ENCODE data around the gene GPN2. TPM values are rescaled to one million over a fixed set of nuclear protein-coding genes. Genes with fewer than 3 reads are reported as not detected.

GPN2 gene
- total RNA-seq, 1 donor from 2014 or later = 14.6 TPM

DNA sequence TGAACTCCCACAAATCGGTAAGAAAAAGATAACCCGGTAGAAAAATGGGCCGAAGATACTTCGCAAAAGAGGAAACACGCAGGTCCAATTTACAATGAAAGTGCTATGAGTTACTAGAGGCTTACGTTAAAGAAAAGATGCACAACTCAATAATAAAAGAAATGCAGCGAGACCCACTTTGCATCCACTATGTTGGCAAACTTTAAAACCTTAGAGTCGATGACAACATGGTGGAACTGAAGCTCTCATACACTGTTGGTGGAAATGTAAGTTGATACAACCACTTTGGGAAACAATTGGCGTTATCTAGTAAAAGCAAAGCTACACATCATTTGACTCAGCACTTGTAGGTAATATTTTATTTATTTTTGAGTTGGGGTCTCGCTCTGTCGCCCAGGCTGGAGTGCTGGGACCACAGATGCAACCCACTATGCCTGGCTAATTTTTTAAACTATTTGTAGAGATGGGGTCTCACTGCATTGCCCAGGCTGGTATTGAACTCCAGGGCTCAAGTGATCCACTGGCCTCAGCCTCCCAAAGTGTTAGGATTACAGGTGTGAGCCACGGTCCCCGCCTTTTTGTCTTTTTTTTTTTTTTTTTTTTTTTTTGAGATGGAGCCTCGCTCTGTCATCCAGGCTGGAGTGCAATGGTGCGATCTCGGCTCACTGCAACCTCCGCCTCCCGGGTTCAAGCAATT is 10.9 kb upstream of the GPN2 start:
- DNase-seq (ENCODE audit: low read depth) = no peak
- TF ChIP-seq, protein P1, sequence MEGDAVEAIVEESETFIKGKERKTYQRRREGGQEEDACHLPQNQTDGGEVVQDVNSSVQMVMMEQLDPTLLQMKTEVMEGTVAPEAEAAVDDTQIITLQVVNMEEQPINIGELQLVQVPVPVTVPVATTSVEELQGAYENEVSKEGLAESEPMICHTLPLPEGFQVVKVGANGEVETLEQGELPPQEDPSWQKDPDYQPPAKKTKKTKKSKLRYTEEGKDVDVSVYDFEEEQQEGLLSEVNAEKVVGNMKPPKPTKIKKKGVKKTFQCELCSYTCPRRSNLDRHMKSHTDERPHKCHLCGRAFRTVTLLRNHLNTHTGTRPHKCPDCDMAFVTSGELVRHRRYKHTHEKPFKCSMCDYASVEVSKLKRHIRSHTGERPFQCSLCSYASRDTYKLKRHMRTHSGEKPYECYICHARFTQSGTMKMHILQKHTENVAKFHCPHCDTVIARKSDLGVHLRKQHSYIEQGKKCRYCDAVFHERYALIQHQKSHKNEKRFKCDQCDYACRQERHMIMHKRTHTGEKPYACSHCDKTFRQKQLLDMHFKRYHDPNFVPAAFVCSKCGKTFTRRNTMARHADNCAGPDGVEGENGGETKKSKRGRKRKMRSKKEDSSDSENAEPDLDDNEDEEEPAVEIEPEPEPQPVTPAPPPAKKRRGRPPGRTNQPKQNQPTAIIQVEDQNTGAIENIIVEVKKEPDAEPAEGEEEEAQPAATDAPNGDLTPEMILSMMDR (conservative IDR thresholded peaks at IDR 0.05; ENCODE audit: low read depth, low read length) = no peak
- H3K4me3 ChIP-seq (ENCODE audit: low read depth, low read length) = peak overlapping the region; percentile 69

DNA sequence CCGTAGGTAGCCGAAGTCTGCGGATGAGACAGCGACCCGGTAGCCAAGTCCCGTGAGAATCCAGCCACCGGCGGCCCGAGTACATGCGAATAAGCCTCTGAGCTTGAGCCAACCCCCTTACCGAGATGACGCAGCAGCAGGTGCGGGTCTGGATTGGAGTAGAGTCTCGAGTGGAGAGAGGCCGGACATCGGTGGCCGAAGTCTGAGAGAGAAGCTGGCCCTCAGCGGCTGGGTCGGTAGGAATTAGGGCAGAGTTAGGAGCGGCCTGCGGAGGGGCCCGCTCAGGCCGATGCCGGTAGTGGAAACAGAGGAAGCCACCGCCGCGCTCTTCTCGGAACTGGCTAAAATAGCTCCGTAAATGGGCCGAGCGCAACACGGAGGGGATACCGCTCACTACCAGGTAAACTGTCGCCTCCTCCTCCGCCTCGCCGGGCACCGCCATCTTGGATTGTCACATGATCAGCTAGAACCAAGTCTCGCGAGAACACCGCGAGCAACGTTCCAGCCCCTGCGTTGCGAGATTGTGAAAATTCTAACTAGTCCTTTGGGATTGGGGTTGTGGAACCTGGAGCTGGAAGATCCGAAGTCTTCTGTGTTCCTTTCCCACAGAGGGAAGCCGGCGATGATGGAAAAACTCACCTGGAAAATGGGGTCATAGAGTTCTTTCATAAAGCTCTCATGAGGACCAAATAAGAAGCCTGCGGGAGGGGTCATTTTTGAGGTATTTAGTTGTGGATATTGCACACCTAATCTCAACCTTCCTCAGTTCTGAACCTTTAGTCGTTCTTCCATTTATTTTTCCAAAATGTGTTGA is 10.1 kb upstream of the GPN2 start, which contains the start of gene GPATCH3:
TSS of gene GPATCH3 (minus strand) at position 467 of the 814 bp plus-strand sequence. CDS start at position 442, 25 bp downstream.
- TF ChIP-seq, protein P1 (conservative IDR thresholded peaks at IDR 0.05; ENCODE audit: low read depth, low read length) = no peak
- peak; percentile 75 for DNase-seq (ENCODE audit: low read depth)

DNA sequence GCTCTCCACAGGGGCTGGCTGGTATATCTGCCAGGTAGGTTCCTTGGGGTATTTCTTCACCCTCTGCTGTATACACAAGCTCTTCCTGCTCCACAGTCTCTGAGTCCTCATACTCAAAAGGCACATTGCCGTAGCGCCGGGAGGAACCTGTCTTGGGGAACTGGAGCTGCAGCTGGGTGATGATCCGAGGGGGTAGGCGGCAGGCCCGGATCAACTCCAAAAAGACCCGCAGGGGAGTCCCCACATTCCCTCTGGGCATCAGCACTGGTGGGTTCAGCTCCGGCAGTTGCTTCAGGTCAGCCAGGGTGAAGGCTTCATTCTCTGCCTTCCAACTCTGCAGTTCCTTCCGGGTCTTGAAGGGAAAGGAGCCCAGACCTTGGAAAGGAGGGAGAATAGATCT is 7.3 kb upstream of the GPN2 start:
- no peak for DNase-seq (ENCODE audit: low read depth)
- H3K4me3 ChIP-seq (ENCODE audit: low read depth, low read length) = no peak overlapping the region
- TF ChIP-seq, protein P1 (conservative IDR thresholded peaks at IDR 0.05; ENCODE audit: low read depth, low read length) = no peak

More for the DNA sequence above, 10.1 kb upstream of the GPN2 start, which contains the start of gene GPATCH3:
- peak within 1 kb of the TSS; percentile 69 for H3K4me3 ChIP-seq (ENCODE audit: low read depth, low read length)

DNA sequence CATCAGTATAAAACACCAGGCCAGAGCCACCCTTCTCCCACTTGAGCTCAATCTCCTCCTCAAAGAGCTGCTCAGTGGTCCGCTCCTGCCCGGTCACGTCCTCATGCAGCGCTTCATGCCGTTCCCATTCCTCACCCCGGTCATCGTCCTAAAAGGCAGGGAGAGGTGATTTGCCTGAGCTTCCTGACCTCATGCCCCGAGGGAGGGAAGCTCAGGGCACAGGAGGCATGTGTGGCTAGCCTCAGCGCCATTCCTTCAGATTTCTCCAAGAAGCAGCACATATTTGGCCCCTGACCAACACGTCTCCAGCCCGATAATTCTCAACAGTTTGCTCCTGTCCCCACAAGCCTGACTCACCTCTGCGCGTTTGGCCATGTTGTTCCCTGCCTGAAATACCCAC is 4.2 kb upstream of the GPN2 start:
- TF ChIP-seq, protein P1 (conservative IDR thresholded peaks at IDR 0.05; ENCODE audit: low read depth, low read length) = no peak
- DNase-seq (ENCODE audit: low read depth) = no peak
- no peak overlapping the region for H3K4me3 ChIP-seq (ENCODE audit: low read depth, low read length)

DNA sequence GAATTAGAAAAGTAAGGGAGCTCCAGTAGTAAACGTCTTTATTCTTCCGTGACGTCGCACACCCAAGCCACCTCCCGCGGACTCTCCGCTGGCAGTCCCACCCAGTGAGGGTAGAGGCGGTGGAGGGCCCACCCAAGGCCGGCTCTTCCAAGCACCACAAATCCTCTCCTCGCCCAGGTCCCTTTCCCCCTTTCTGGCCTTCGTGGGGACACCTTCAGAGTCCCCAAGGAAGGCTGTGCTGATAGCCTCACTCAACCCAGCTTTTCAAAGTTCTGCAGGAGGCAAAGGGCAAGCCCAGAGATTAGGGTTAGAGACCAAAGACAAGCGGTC is 349 bp upstream of the GPN2 start:
- TF ChIP-seq, protein P1 (conservative IDR thresholded peaks at IDR 0.05; ENCODE audit: low read depth, low read length) = no peak
- no peak for DNase-seq (ENCODE audit: low read depth)

DNA sequence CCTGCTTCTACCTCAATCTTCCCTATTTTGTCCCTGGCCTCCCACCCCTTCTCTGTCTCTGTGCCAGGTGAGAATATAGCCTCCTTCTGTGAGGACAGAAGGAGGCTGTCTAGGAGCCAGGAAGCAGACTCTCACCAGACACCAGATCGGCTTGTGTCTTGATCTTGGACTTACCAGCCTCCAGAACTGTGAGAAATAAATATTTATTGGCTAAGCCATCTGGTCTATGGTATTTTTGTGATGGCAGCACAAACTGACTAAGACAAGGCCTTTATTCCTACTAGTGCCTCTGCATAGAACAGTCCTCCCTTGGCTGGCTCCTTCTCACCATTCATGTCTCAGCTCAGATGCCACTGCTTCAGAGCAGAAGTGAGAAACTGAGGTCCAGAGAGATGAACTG is 1.9 kb downstream of the GPN2 start:
- no peak for DNase-seq (ENCODE audit: low read depth)
- H3K4me3 ChIP-seq (ENCODE audit: low read depth, low read length) = no peak overlapping the region
- TF ChIP-seq, protein P1 (conservative IDR thresholded peaks at IDR 0.05; ENCODE audit: low read depth, low read length) = no peak

More for the DNA sequence above, 349 bp upstream of the GPN2 start:
- H3K4me3 ChIP-seq (ENCODE audit: low read depth, low read length) = peak overlapping the region; percentile 71
